RWPE2 (cell line): ENCODE results near the gene RHOT1.

Experiments
- ATAC-seq: fragments of 200-7000 bp; cut with Tn5 transposase; 3 replicates; pipeline ENCODE4 v1.9.1; 2021; ENCODE audit warnings: low read depth
- DNase-seq: peaks from one replicate; pipeline ENCODE4 v3.0.0-alpha.2; 2020; ENCODE audit warnings: low spot score
- H3K27ac ChIP-seq: fragments of 450-650 bp; 2 replicates; pipeline ENCODE4 v1.5.1; 2017; ENCODE audit warnings: mild to moderate bottlenecking; ENCODE audit not compliant: poor library complexity, severe bottlenecking
- H3K27me3 ChIP-seq: fragments of 250-450 bp; sonication (Bioruptor Pico); 2 replicates; pipeline ENCODE4 v1.5.1; 2021; ENCODE audit warnings: mild to moderate bottlenecking, moderate library complexity; ENCODE audit not compliant: insufficient read depth, poor library complexity, severe bottlenecking
- H3K36me3 ChIP-seq: fragments of 250-450 bp; sonication (Bioruptor Pico); 2 replicates; pipeline ENCODE4 v1.5.1; 2020; ENCODE audit warnings: low read depth, mild to moderate bottlenecking, moderate library complexity
- H3K4me1 ChIP-seq: fragments of 250-450 bp; sonication (Bioruptor Pico); 2 replicates; pipeline ENCODE4 v1.5.1; 2021; ENCODE audit warnings: mild to moderate bottlenecking, moderate library complexity; ENCODE audit not compliant: insufficient read depth, poor library complexity, severe bottlenecking
- H3K4me3 ChIP-seq: fragments of 250-450 bp; sonication (Bioruptor Pico); 2 replicates; pipeline ENCODE4 v1.5.1; 2021; ENCODE audit warnings: mild to moderate bottlenecking, moderate library complexity; ENCODE audit not compliant: severe bottlenecking
- H3K9me3 ChIP-seq: fragments of 250-450 bp; sonication (Bioruptor Pico); 2 replicates; pipeline ENCODE4 v1.5.1; 2021; ENCODE audit warnings: mild to moderate bottlenecking, moderate library complexity; ENCODE audit not compliant: severe bottlenecking
- TF ChIP-seq, protein P1 (sequence below): fragments of 450-650 bp; IDR thresholded peaks from one replicate; pipeline ENCODE4 v1.5.1; 2017; ENCODE audit warnings: mild to moderate bottlenecking, moderate library complexity; ENCODE audit not compliant: poor library complexity, severe bottlenecking

Gene RHOT1

DNA sequence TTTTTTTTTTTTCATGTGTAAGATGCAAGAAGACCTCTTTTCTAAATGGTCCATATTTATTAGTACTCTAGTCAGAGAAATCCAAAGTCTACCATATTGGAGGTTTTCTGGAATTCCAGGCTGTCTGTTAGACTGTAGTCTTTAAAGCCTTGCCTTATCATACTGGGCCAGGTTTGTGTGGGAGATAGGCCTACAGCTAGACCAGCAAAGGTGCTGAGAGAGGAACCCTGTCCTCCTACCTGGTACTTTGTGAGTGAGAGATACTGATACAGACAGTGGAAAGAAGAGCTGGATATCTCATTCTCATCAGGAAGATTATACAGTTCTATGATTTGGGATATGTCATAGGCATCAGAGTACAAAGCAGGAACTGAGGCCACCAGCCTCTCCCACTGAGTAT, 8.1 kb downstream of the RHOT1 start:
- no peaks in the 10 kb centered on the region for H3K9me3 ChIP-seq
- peaks cover 5% of the 10 kb centered on the region; the same call in 1 of the 2 replicates for H3K36me3 ChIP-seq
- no peak overlapping the region for H3K4me3 ChIP-seq
- DNase-seq = no peak
- H3K4me1 ChIP-seq = no peaks in the 10 kb centered on the region
- no peak overlapping the region for H3K27ac ChIP-seq
- no peak for ATAC-seq
- no peaks in the 10 kb centered on the region for H3K27me3 ChIP-seq
- TF ChIP-seq, protein P1, sequence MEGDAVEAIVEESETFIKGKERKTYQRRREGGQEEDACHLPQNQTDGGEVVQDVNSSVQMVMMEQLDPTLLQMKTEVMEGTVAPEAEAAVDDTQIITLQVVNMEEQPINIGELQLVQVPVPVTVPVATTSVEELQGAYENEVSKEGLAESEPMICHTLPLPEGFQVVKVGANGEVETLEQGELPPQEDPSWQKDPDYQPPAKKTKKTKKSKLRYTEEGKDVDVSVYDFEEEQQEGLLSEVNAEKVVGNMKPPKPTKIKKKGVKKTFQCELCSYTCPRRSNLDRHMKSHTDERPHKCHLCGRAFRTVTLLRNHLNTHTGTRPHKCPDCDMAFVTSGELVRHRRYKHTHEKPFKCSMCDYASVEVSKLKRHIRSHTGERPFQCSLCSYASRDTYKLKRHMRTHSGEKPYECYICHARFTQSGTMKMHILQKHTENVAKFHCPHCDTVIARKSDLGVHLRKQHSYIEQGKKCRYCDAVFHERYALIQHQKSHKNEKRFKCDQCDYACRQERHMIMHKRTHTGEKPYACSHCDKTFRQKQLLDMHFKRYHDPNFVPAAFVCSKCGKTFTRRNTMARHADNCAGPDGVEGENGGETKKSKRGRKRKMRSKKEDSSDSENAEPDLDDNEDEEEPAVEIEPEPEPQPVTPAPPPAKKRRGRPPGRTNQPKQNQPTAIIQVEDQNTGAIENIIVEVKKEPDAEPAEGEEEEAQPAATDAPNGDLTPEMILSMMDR = no peak

DNA sequence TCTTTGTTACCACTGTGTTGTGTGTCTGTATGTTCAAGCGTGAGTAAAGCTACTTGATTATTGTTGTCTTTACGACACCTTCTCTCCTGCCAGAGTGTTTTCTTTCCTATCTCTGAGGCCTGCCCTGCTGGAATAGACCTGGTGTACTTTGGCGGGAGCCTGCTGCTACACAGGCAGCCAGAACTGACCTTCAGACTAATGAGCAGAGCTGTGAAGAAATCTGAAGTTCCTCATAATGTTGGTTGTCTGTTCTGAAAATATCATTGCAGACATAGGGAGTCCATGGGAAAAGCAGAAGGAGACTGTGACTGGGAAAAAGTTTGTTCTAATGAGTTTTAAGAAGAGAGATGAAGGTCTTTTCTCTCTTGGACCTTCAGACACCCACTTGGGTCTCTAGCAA, 9.8 kb downstream of the RHOT1 start:
- no peak for DNase-seq
- TF ChIP-seq, protein P1 = no peak
- ATAC-seq = no peak
- peaks cover 9% of the 10 kb centered on the region for H3K36me3 ChIP-seq
- no peaks in the 10 kb centered on the region for H3K4me1 ChIP-seq
- no peak overlapping the region for H3K27ac ChIP-seq
- no peaks in the 10 kb centered on the region for H3K27me3 ChIP-seq
- H3K4me3 ChIP-seq = no peak overlapping the region
- no peaks in the 10 kb centered on the region for H3K9me3 ChIP-seq

DNA sequence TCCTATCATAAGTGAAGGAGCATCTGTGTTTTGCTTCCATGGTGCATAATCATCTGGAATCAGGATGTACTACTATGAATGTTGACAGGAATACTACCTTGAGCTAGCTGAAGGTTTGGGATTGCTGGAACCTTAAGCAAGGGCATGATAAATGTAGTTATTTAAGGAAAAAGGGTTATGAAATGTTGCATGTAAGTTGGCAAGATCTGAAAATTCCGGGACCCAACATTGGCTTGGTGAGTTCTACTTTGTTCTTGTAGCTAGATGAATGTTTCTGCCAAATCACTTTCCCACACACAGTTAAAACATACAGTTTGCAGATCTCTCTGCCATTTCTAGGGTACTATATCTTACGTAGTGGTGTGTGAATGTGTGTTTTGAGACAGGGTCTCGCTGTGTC, 13.6 kb downstream of the RHOT1 start:
- Histone ChIP-seq H3K9me3 (no peaks in the 10 kb centered on the region), H3K4me1 (no peaks in the 10 kb centered on the region), H3K27me3 (no peaks in the 10 kb centered on the region), H3K36me3 (peaks cover 9% of the 10 kb centered on the region), H3K27ac (no peak overlapping the region), H3K4me3 (no peak overlapping the region)
- no peak for DNase-seq
- TF ChIP-seq, protein P1 = no peak
- ATAC-seq = no peak

DNA sequence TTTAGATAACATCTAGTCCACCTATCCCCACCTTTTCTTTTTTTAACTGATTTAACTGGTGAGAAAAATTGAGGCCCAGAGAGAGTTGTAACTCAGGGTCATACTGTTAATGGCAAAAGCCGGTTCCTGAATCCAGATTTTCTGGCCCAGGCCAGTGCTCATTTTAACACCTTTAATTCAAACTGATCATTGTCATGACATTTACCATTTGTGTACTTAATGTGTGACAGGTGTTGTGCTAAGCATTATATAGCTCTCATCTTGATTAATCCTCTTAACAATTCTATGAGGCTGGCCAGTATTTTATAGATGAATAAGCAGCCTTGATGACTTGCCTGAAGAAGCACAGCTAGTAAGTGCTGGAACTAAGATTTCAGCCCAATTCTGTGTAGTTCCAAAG, 14.4 kb downstream of the RHOT1 start:
- Histone ChIP-seq H3K36me3 (peaks cover 9% of the 10 kb centered on the region), H3K4me1 (peaks cover 1% of the 10 kb centered on the region), H3K27ac (no peak overlapping the region), H3K4me3 (no peak overlapping the region), H3K9me3 (no peaks in the 10 kb centered on the region), H3K27me3 (no peaks in the 10 kb centered on the region)
- TF ChIP-seq, protein P1 = no peak
- no peak for DNase-seq
- ATAC-seq = no peak

DNA sequence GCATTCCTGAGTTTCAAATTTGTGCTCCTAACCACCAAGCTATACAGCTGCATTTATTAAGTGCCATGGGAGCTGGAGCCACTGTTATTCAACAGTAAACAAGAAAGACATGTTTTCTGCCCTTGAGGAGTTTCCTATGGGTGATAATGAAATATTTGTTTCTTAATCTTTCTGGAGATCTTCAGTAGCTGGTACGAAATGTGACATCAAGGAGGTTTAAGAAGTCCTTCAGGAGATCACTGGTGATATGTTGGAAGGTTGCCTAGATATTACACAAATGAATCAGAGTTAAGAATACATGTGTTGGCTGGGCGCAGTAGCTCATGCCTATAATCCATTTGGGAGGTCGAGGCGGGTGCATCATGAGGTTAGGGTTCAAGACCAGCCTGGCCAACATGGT, 14.9 kb downstream of the RHOT1 start:
- no peak overlapping the region for H3K27ac ChIP-seq
- TF ChIP-seq, protein P1 = no peak
- H3K4me3 ChIP-seq = no peak overlapping the region
- no peak for DNase-seq
- no peaks in the 10 kb centered on the region for H3K27me3 ChIP-seq
- peaks cover 9% of the 10 kb centered on the region for H3K36me3 ChIP-seq
- ATAC-seq = no peak
- no peaks in the 10 kb centered on the region for H3K9me3 ChIP-seq
- peaks cover 7% of the 10 kb centered on the region for H3K4me1 ChIP-seq
